HepG2 (cell line): ENCODE measurements around the gene TMX2. TPM values are rescaled to one million over a fixed set of nuclear protein-coding genes. Genes with fewer than 3 reads are reported as not detected.
A peak's percentile ranks its signal among the peaks of the same experiment; 100 is the strongest.

ENCODE experiments used
- CBFB ChIP-seq: sonication (generic); formaldehyde crosslinking; IDR thresholded peaks from 2 replicates; pipeline ENCODE4 v1.4.0; 2020; ENCODE audit warnings: missing genetic modification reagents
- CBX1 ChIP-seq: IDR thresholded peaks from one replicate; pipeline ENCODE4 v1.6.1; 2016; ENCODE audit warnings: antibody characterized with exemption, low read depth
- CREB1 ChIP-seq, 2 experiments: fragments of 450-650 bp in 1 of 2; IDR thresholded peaks; 2 replicates each; pipeline ENCODE4 v1.6.1; 2016 to 2017; ENCODE audit warnings: control low read depth in 1 of 2, mild to moderate bottlenecking in 1 of 2, missing compliant biosample characterization in 1 of 2, missing genetic modification characterization in 1 of 2
- FOXK1 ChIP-seq: sonication (generic); formaldehyde crosslinking; IDR thresholded peaks from 2 replicates; pipeline ENCODE4 v1.4.0; 2020; ENCODE audit warnings: low read depth, missing genetic modification reagents, borderline replicate concordance
- MTF1 ChIP-seq: sonication (generic); formaldehyde crosslinking; IDR thresholded peaks from 2 replicates; pipeline ENCODE4 v1.5.0; 2020; ENCODE audit warnings: missing genetic modification reagents
- SIX4 ChIP-seq: sonication (generic); formaldehyde crosslinking; IDR thresholded peaks from 2 replicates; pipeline ENCODE4 v1.4.0; 2020; ENCODE audit warnings: missing genetic modification reagents
- U2AF2 ChIP-seq: fragments of 200-400 bp; formaldehyde crosslinking; IDR thresholded peaks from 2 replicates; pipeline ENCODE4 v1.6.1; 2017; ENCODE audit warnings: low read depth, mild to moderate bottlenecking, low read length
- ZFP36L1 ChIP-seq: sonication (generic); formaldehyde crosslinking; IDR thresholded peaks from 2 replicates; pipeline ENCODE4 v1.8.0; 2022; ENCODE audit warnings: mild to moderate bottlenecking, missing genetic modification reagents, moderate library complexity
- ZNF230 ChIP-seq: sonication (generic); formaldehyde crosslinking; IDR thresholded peaks from 2 replicates; pipeline ENCODE4 v1.4.0; 2020; ENCODE audit warnings: mild to moderate bottlenecking, missing genetic modification reagents
- ZNF34 ChIP-seq: sonication (generic); formaldehyde crosslinking; IDR thresholded peaks from 2 replicates; pipeline ENCODE4 v1.4.0; 2020; ENCODE audit warnings: mild to moderate bottlenecking, missing genetic modification reagents, borderline replicate concordance
- ZNF460 ChIP-seq: sonication (generic); formaldehyde crosslinking; IDR thresholded peaks from 2 replicates; pipeline ENCODE4 v1.5.1; 2020; ENCODE audit warnings: missing genetic modification reagents, mild to moderate bottlenecking, borderline replicate concordance
- ZNF543 ChIP-seq: sonication (generic); formaldehyde crosslinking; IDR thresholded peaks from 2 replicates; pipeline ENCODE4 v1.4.0; 2020; ENCODE audit warnings: mild to moderate bottlenecking, missing genetic modification reagents
- ZNF607 ChIP-seq: sonication (generic); formaldehyde crosslinking; IDR thresholded peaks from 2 replicates; pipeline ENCODE4 v1.5.1; 2020; ENCODE audit warnings: missing genetic modification reagents, mild to moderate bottlenecking, borderline replicate concordance
- ZNF644 ChIP-seq: IDR thresholded peaks from 2 replicates; pipeline ENCODE4 v1.6.1; 2016; ENCODE audit warnings: low read depth
- ZNF891 ChIP-seq: sonication (generic); formaldehyde crosslinking; IDR thresholded peaks from 2 replicates; pipeline ENCODE4 v1.5.0; 2020; ENCODE audit warnings: mild to moderate bottlenecking, missing genetic modification reagents
- ZSCAN9 ChIP-seq: IDR thresholded peaks from 2 replicates; pipeline ENCODE4 v1.6.1; 2016; ENCODE audit warnings: borderline replicate concordance
- polyA plus RNA-seq, 8 experiments: library from polyadenylated mRNA; depleted of rRNA in 3 of 8; stranded (reverse) in 7 of 8; unstranded in 1 of 8; fragments of >200 nt; fragmentation: Illumina TruSeq in 4 of 8; extraction: Trizol in 4 of 8; gene quantifications; 2 replicates each; pipeline versions ENCODE4 v1.2.1 to v1.2.3, GENCODE V29; 2011 to 2016; ENCODE audit warnings: low read depth in 4 of 8, missing spikeins in 1 of 8, mixed read lengths in 1 of 8; ENCODE audit not compliant: insufficient read depth in 1 of 8
- total RNA-seq, 5 experiments: library from RNA; depleted of rRNA; stranded (reverse); fragments of >200 nt; fragmentation: Illumina TruSeq; extraction: Trizol; gene quantifications; 2 replicates each; pipeline ENCODE4 v1.2.3, GENCODE V29; 2016; ENCODE audit warnings: low read depth in 1 of 5
- TF ChIP-seq, protein P1 (sequence below): sonication (generic); formaldehyde crosslinking; IDR thresholded peaks from 2 replicates; pipeline ENCODE4 v1.8.0; 2022; ENCODE audit warnings: missing genetic modification reagents, mild to moderate bottlenecking, moderate library complexity, borderline replicate concordance
- TF ChIP-seq, protein P2 (sequence below): sonication (generic); formaldehyde crosslinking; IDR thresholded peaks from 2 replicates; pipeline ENCODE4 v1.4.0; 2020; ENCODE audit warnings: missing genetic modification reagents
- TF ChIP-seq, protein P3 (sequence below): IDR thresholded peaks from 2 replicates; pipeline ENCODE4 v1.6.1; 2016; ENCODE audit warnings: mild to moderate bottlenecking
- TF ChIP-seq, protein P4 (sequence below): conservative IDR thresholded peaks from 2 replicates; pipeline ENCODE4 v1.6.1; 2018; ENCODE audit warnings: missing genetic modification reagents

Gene TMX2
- total and polyA plus RNA-seq, 2 of the 13 experiments (the other 11 are each of a cell fraction or from before 2014, with no cell fraction given), result 84.5 to 129 TPM

DNA sequence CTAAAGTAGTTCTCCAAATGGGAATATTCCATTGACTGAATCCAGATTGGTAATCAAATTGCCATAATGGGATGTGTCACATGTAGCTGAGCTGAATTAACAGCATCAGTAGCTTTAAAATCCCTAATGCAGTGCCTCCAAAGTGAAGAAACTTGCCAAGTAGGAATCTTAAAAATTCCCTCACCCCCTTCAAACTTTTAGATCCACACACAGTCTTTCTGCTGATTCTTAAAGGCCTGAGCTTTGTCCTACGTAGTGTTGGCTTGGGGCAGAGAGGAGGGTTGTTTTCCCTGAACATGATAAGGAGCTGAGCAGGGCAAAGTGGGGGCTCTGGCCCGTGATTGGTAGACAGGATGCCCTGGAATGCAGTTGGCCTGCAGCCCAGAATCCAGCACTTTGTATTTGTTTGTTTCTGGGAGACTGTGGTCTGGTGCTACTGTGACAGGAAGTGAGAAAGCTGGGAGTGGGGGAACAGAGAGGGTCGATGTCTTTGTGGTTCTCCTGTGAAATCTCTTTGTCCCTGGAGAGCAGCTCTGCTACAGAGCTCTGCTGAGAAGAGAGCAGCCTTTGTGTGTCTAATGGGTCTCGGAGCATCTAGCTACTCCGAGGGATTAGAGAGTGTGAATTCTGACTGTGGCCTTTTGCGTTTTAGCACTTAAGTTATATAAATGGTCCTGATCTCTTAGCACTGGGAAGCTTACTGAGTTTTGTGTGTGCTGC, 66.1 kb downstream of the TMX2 start (continued):
- TF ChIP-seq, protein P1, sequence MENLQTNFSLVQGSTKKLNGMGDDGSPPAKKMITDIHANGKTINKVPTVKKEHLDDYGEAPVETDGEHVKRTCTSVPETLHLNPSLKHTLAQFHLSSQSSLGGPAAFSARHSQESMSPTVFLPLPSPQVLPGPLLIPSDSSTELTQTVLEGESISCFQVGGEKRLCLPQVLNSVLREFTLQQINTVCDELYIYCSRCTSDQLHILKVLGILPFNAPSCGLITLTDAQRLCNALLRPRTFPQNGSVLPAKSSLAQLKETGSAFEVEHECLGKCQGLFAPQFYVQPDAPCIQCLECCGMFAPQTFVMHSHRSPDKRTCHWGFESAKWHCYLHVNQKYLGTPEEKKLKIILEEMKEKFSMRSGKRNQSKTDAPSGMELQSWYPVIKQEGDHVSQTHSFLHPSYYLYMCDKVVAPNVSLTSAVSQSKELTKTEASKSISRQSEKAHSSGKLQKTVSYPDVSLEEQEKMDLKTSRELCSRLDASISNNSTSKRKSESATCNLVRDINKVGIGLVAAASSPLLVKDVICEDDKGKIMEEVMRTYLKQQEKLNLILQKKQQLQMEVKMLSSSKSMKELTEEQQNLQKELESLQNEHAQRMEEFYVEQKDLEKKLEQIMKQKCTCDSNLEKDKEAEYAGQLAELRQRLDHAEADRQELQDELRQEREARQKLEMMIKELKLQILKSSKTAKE, result peak; percentile 91
- TF ChIP-seq ZNF460 (CRISPR knock-in tag) (no peak), ZNF34 (CRISPR knock-in tag) (0 out of 2 replicates have a peak, but pooled peaks have one; percentile 30), ZFP36L1 (CRISPR knock-in tag) (no peak), CREB1 (IDR thresholded peaks at IDR 0.05) (no peak), CREB1 (CRISPR knock-in tag; IDR thresholded peaks at IDR 0.05) (peak; percentile 79), MTF1 (CRISPR knock-in tag) (no peak), ZNF607 (CRISPR knock-in tag) (no peak), CBFB (peak; percentile 68), ZNF891 (CRISPR knock-in tag) (no peak), ZNF644 (peak; percentile 13; the same call in 1 of the 2 replicates), CBX1 (no peak), SIX4 (peak; percentile 75; the same call in 1 of the 2 replicates), ZNF543 (CRISPR knock-in tag) (0 out of 2 replicates have a peak, but pooled peaks have one; percentile 66), FOXK1 (CRISPR knock-in tag) (peak; percentile 79; the same call in 1 of the 2 replicates), U2AF2 (no peak), ZSCAN9 (CRISPR knock-in tag) (peak; percentile 48; the same call in 1 of the 2 replicates), ZNF230 (CRISPR knock-in tag) (no peak)
- TF ChIP-seq, protein P2, sequence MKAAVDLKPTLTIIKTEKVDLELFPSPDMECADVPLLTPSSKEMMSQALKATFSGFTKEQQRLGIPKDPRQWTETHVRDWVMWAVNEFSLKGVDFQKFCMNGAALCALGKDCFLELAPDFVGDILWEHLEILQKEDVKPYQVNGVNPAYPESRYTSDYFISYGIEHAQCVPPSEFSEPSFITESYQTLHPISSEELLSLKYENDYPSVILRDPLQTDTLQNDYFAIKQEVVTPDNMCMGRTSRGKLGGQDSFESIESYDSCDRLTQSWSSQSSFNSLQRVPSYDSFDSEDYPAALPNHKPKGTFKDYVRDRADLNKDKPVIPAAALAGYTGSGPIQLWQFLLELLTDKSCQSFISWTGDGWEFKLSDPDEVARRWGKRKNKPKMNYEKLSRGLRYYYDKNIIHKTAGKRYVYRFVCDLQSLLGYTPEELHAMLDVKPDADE, result no peak
- TF ChIP-seq, protein P3, sequence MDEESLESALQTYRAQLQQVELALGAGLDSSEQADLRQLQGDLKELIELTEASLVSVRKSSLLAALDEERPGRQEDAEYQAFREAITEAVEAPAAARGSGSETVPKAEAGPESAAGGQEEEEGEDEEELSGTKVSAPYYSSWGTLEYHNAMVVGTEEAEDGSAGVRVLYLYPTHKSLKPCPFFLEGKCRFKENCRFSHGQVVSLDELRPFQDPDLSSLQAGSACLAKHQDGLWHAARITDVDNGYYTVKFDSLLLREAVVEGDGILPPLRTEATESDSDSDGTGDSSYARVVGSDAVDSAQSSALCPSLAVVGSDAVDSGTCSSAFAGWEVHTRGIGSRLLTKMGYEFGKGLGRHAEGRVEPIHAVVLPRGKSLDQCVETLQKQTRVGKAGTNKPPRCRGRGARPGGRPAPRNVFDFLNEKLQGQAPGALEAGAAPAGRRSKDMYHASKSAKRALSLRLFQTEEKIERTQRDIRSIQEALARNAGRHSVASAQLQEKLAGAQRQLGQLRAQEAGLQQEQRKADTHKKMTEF (CRISPR knock-in tag), result peak; percentile 84
- TF ChIP-seq, protein P4, sequence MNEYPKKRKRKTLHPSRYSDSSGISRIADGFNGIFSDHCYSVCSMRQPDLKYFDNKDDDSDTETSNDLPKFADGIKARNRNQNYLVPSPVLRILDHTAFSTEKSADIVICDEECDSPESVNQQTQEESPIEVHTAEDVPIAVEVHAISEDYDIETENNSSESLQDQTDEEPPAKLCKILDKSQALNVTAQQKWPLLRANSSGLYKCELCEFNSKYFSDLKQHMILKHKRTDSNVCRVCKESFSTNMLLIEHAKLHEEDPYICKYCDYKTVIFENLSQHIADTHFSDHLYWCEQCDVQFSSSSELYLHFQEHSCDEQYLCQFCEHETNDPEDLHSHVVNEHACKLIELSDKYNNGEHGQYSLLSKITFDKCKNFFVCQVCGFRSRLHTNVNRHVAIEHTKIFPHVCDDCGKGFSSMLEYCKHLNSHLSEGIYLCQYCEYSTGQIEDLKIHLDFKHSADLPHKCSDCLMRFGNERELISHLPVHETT (CRISPR knock-in tag), result no peak
